Left ventricle myocardium inferior (tissue), 1 donor: ENCODE data around the gene HPCAL1. TPM values are rescaled to one million over a fixed set of nuclear protein-coding genes. Genes with fewer than 3 reads are reported as not detected.
A peak's percentile ranks its signal among the peaks of the same experiment; 100 is the strongest.
"Not testable (repeated sequence)": the region's sequence is repeated elsewhere in the genome, so short reads cannot be mapped to it uniquely, and the experiment has no call there.

Experiments
- DNase-seq: peaks from one replicate; pipeline ENCODE4 v3.0.0-alpha.2; 2020
- H3K27ac ChIP-seq: fragments of 200-600 bp; replicated peaks from 2 replicates; pipeline ENCODE4 v1.8.0; 2021
- H3K27me3 ChIP-seq: fragments of 200-600 bp; 2 replicates; pipeline ENCODE4 v1.8.0; 2021; ENCODE audit warnings: low read depth
- H3K36me3 ChIP-seq: fragments of 200-600 bp; 2 replicates; pipeline ENCODE4 v1.8.0; 2021
- H3K4me1 ChIP-seq: fragments of 200-600 bp; 2 replicates; pipeline ENCODE4 v1.8.0; 2021
- H3K4me3 ChIP-seq: fragments of 200-600 bp; 2 replicates; pipeline ENCODE4 v1.8.0; 2021; ENCODE audit warnings: mild to moderate bottlenecking, moderate library complexity
- H3K9me3 ChIP-seq: fragments of 200-600 bp; replicated peaks from 2 replicates; pipeline ENCODE4 v1.8.0; 2021
- CTCF ChIP-seq: fragments of 200-600 bp; IDR thresholded peaks from 2 replicates; pipeline ENCODE4 v1.8.0; 2021; ENCODE audit warnings: antibody characterized with exemption, mild to moderate bottlenecking, borderline replicate concordance
- intact Hi-C: fragments of 100-400 bp; cut with micrococcal nuclease; formaldehyde crosslinking; loops from one replicate; pipeline ENCODE4 v1.11.0; 2022
- total RNA-seq: library from RNA; stranded (reverse); fragmentation: NEBNext Ultra II Directional; extraction: Animal tissue kit (Norgen Biotek cat#: 25700); gene quantifications from one replicate; pipeline ENCODE4 v1.2.1, GENCODE V29; 2021
- donor health status: DM: no; HTN: yes; CAD: no; lungs with severe emphysema.

HPCAL1 gene
- total RNA-seq, 1 donor from 2014 or later, result 29.4 TPM

GRCh38 chr2:10258726-10259125 lies 44.0 kb upstream of the HPCAL1 start:
- no peak overlapping the region for H3K4me3 ChIP-seq
- no peaks in the 10 kb centered on the region for H3K36me3 ChIP-seq
- no peak for TF ChIP-seq CTCF
- no peaks in the 10 kb centered on the region for H3K9me3 ChIP-seq
- no peaks in the 10 kb centered on the region for H3K4me1 ChIP-seq
- intact Hi-C loops, result no loop called here
- DNase-seq, result peak; percentile 1
- H3K27me3 ChIP-seq, result no peaks in the 10 kb centered on the region
- no peak overlapping the region for H3K27ac ChIP-seq

GRCh38 chr2:10260130-10260529 lies 42.6 kb upstream of the HPCAL1 start:
- no peaks in the 10 kb centered on the region for H3K36me3 ChIP-seq
- no peak for TF ChIP-seq CTCF
- H3K9me3 ChIP-seq, result no peaks in the 10 kb centered on the region
- H3K27me3 ChIP-seq, result no peaks in the 10 kb centered on the region
- no peak overlapping the region for H3K27ac ChIP-seq
- peak; percentile 2 for DNase-seq
- no peak overlapping the region for H3K4me3 ChIP-seq
- H3K4me1 ChIP-seq, result no peaks in the 10 kb centered on the region
- intact Hi-C loops, result no loop called here

GRCh38 chr2:10263526-10263925 lies 39.2 kb upstream of the HPCAL1 start:
- H3K36me3 ChIP-seq, H3K27me3 ChIP-seq, H3K4me1 ChIP-seq, DNase-seq, H3K4me3 ChIP-seq, H3K27ac ChIP-seq, intact Hi-C loops, H3K9me3 ChIP-seq: not testable (repeated sequence)

- no peaks in the 10 kb centered on the region for H3K9me3 ChIP-seq
- H3K36me3 ChIP-seq, result no peaks in the 10 kb centered on the region
- no peaks in the 10 kb centered on the region for H3K27me3 ChIP-seq
- H3K4me3 ChIP-seq, result no peak overlapping the region
- no peak overlapping the region for H3K27ac ChIP-seq
- peaks cover 6% of the 10 kb centered on the region for H3K4me1 ChIP-seq
- intact Hi-C loops, result no loop called here
- DNase-seq, result peak; percentile 3
- TF ChIP-seq CTCF, result no peak
These were observed 38.0 kb upstream of the HPCAL1 start for GRCh38 chr2:10264506-10265328.

GRCh38 chr2:10265329-10266132 lies 37.2 kb upstream of the HPCAL1 start:
- Histone ChIP-seq H3K36me3 (no peaks in the 10 kb centered on the region), H3K27ac (no peak overlapping the region), H3K4me3 (no peak overlapping the region), H3K4me1 (peaks cover 11% of the 10 kb centered on the region), H3K27me3 (no peaks in the 10 kb centered on the region), H3K9me3 (no peaks in the 10 kb centered on the region)
- no peak for TF ChIP-seq CTCF
- intact Hi-C loops, result no loop called here
- DNase-seq, result peak; percentile 7

GRCh38 chr2:10266133-10266620 lies 36.5 kb upstream of the HPCAL1 start:
- TF ChIP-seq CTCF, result no peak
- H3K27me3 ChIP-seq, result no peaks in the 10 kb centered on the region
- H3K36me3 ChIP-seq, result no peaks in the 10 kb centered on the region
- DNase-seq, result peak; percentile 2
- no peaks in the 10 kb centered on the region for H3K9me3 ChIP-seq
- H3K27ac ChIP-seq, result no peak overlapping the region
- H3K4me1 ChIP-seq, result peaks cover 16% of the 10 kb centered on the region
- intact Hi-C loops, result no loop called here
- no peak overlapping the region for H3K4me3 ChIP-seq
